22Rv1 (cell line): ENCODE data around the gene KIF26B.

Experiments
- H3K27ac ChIP-seq: fragments of 450-650 bp; 2 replicates; pipeline ENCODE4 v1.5.1; 2017
- ZFX ChIP-seq: fragments of 450-650 bp; IDR thresholded peaks from 2 replicates; pipeline ENCODE4 v1.6.1; 2017; ENCODE audit warnings: antibody characterized with exemption, borderline replicate concordance
- TF ChIP-seq, protein P1 (sequence below): fragments of 450-650 bp; IDR thresholded peaks from 2 replicates; pipeline ENCODE4 v1.5.1; 2017; ENCODE audit warnings: mild to moderate bottlenecking

KIF26B gene

DNA sequence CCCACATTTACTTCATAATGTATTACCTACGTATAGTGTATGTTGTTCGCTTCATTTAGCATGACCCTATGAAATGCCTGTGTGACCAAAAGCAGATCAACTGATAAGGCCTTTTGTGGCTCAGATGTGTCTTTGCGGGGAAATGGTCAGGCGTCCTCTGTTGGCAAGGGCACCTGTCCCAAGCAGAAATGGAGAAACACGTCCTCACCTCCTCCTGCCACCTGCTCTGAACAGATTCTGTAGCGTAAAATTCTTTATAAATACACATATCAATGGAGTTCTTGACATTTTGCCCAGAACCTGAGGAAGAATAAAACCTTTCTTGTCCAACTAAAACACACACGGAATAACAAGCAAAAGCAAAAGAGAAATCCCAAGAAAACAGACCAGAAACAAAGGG lies 417.9 kb downstream of the KIF26B start:
- no peak overlapping the region for H3K27ac ChIP-seq
- TF ChIP-seq, protein P1, sequence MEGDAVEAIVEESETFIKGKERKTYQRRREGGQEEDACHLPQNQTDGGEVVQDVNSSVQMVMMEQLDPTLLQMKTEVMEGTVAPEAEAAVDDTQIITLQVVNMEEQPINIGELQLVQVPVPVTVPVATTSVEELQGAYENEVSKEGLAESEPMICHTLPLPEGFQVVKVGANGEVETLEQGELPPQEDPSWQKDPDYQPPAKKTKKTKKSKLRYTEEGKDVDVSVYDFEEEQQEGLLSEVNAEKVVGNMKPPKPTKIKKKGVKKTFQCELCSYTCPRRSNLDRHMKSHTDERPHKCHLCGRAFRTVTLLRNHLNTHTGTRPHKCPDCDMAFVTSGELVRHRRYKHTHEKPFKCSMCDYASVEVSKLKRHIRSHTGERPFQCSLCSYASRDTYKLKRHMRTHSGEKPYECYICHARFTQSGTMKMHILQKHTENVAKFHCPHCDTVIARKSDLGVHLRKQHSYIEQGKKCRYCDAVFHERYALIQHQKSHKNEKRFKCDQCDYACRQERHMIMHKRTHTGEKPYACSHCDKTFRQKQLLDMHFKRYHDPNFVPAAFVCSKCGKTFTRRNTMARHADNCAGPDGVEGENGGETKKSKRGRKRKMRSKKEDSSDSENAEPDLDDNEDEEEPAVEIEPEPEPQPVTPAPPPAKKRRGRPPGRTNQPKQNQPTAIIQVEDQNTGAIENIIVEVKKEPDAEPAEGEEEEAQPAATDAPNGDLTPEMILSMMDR, result no peak
- TF ChIP-seq ZFX, result no peak

DNA sequence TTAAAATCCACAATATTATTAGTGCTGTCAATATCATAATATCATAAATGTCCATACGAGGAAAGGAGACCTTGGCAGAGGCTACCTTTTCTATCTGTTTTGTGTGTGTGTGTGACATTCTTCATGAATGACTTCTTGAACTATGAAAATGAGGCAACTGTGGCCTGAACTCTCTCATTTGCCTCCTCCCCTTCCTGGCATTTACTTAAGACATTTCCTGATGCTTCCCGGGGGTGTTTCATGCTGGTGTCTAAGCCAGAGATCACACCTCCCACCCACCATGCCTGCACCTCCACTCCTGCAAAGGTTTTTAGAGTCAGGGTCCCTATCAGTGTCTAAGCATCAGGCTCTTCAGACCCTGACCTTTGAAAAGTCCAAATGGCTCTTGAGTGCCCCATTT lies 420.9 kb downstream of the KIF26B start:
- no peak for TF ChIP-seq ZFX
- TF ChIP-seq, protein P1, result no peak
- H3K27ac ChIP-seq, result no peak overlapping the region

DNA sequence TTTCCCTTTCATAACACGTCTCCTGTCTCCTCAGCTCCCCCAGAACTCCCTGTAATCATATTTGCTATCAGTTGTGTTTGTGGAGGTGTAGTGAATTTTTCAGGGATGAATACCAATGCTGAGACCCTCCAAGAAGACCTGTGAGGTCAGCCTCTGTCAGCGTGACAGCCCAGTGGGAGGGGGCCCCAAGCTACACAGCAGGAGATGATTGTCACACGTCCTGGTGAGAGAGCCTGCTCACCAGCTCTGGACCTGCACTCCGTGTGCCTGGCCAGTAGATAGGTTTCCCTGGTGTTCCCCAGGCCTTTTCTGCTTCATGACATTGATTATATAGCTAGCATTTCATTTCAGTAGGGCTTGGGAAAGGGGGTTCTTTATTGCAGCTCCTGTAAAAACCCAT lies 421.5 kb downstream of the KIF26B start:
- TF ChIP-seq, protein P1, result no peak
- no peak for TF ChIP-seq ZFX

DNA sequence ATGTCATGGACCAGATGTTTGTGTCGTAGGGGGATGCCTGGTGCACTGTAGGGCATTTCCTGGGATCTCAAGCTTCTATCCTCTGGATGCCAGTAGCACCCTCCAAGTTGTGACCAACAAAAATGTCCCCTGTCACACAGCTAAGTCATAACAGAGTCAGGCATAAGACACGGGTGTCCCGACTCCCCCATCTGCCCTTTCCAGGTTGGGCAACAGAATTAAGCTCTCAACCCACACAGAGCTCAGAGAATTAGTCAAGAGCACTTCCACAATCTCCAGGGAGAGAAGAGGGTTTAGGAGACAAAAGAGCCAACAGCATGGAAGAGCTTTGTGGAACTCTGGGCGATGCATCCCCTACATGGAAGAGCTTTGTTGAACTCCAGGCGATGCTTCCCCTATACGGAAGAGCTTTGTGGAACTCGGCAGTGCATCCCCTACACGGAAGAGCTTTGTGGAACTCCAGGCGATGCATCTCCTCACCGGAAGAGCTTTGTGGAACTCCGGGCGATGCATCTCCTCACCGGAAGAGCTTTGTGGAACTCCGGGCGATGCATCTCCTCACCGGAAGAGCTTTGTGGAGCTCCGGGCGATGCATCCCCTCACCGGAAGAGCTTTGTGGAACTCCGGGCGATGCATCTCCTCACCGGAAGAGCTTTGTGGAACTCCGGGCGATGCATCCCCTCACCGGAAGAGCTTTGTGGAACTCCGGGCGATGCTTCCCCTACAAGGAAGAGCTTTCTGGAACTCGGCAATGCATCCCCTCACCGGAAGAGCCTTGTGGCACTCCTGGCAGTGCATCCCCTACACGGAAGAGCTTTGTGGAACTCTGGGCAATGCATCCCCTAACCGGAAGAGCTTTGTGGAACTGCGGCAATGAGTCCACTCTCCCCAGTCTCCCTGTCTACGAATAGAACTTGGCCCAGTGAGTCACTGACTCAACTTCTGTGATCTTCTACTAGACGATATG lies 422.7 kb downstream of the KIF26B start:
- H3K27ac ChIP-seq, result no peak overlapping the region
- TF ChIP-seq ZFX, result no peak
- TF ChIP-seq, protein P1, result no peak

More for the DNA sequence above, 421.5 kb downstream of the KIF26B start:
- no peak overlapping the region for H3K27ac ChIP-seq

DNA sequence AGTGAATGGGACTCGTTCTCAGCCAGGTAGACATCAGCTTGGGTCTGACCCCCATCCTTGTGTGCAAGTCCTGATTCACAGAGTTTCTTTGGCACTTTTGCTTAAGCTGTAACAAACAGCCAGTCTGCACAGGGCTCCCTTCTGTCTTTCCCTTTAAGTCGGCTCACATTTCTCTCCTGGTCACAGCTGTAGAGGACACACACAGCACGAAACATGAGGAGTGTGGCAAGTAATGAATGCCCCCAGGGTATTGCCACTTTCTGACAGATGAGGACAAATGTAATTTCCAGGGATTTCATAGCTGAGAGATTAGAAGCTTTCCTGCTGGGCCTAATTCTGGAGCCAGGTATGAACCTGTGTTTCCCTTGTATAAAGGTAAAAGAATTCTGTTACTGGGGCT lies 423.5 kb downstream of the KIF26B start:
- TF ChIP-seq, protein P1, result no peak
- TF ChIP-seq ZFX, result no peak
- H3K27ac ChIP-seq, result no peak overlapping the region

DNA sequence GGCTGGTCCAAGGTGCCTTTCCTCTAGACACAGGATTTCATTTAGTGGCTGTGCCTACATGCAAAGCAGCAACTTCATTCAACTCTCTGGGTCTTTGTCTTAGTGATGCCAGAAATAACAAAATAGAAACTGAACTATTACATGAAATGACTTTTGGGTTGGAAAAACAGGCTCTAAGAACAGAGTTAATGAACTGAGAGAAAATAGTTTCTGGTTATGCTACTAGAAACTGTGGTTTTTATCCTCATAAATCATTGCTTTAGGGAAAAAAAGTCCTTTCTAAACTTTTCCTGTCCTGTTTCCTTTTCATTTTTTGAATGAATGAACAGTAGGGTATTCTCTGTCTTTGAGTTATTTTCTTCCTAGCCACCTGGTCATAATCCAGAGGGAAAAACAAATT lies 424.0 kb downstream of the KIF26B start:
- H3K27ac ChIP-seq, result no peak overlapping the region
- TF ChIP-seq, protein P1, result no peak
- no peak for TF ChIP-seq ZFX

DNA sequence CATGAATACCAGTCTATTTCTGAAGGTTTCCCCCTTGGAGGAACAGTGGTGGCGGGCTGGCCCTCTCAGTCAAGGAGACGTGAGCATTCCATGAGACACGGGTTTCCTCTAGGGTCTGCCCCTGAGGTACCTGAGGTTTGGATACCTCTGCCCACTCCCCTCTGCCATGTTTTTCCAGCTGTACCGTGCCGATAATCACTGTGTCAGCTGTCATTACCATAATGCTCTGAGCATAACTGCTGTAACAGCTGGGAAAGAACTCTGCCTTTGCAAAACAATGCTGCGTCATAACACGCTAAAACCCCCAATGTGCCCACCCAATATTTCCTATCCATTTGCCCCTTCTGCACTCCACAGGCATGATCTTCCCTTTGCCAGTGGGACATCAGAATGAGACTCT lies 425.1 kb downstream of the KIF26B start:
- TF ChIP-seq, protein P1, result no peak
- no peak for TF ChIP-seq ZFX
- H3K27ac ChIP-seq, result no peak overlapping the region
